Measurements from ENCODE around the gene LRRC75B.

DNA sequence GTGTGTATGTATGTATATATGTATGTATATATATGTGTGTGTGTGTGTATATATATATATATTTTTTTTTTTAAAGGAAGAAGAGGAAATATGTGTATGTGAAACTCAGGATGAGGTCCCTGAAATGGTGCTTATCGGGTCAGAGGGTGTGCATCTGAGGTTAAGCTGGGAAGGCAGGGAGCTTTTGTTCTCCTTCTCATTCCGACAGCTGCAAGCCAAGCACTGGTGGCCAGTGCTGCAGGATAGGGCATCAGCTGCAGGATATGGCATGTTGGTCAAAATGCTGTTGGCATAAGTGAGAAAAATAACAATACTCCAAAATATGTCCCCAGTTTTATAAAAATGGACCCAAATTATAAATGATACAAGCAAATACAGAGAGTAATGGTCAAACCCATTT, 29.6 kb downstream of the LRRC75B start:
- TF ChIP-seq, protein P1, sequence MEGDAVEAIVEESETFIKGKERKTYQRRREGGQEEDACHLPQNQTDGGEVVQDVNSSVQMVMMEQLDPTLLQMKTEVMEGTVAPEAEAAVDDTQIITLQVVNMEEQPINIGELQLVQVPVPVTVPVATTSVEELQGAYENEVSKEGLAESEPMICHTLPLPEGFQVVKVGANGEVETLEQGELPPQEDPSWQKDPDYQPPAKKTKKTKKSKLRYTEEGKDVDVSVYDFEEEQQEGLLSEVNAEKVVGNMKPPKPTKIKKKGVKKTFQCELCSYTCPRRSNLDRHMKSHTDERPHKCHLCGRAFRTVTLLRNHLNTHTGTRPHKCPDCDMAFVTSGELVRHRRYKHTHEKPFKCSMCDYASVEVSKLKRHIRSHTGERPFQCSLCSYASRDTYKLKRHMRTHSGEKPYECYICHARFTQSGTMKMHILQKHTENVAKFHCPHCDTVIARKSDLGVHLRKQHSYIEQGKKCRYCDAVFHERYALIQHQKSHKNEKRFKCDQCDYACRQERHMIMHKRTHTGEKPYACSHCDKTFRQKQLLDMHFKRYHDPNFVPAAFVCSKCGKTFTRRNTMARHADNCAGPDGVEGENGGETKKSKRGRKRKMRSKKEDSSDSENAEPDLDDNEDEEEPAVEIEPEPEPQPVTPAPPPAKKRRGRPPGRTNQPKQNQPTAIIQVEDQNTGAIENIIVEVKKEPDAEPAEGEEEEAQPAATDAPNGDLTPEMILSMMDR (IDR thresholded peaks at IDR 0.05), result no peak
- TF ChIP-seq POLR2A (IDR thresholded peaks at IDR 0.05), result no peak
